ENCODE data around the gene AFAP1.

Gene AFAP1

GRCh38 chr4:7941111-7941964 is 1.7 kb upstream of the AFAP1 start:
- TF ChIP-seq RAD21 (IDR thresholded peaks at IDR 0.05; ENCODE audit: low read depth) = 0 out of 2 replicates have a peak, but pooled peaks have one; percentile 16
- peak; percentile 48; the same call in 1 of the 2 replicates for TF ChIP-seq MAX (IDR thresholded peaks at IDR 0.05)
- no peak for TF ChIP-seq CEBPB (IDR thresholded peaks at IDR 0.05)
- no peak for TF ChIP-seq EGR1 (IDR thresholded peaks at IDR 0.05)
- TF ChIP-seq REST (IDR thresholded peaks at IDR 0.05; ENCODE audit: low read depth) = no peak
- peak; percentile 40; the same call in 1 of the 2 replicates for TF ChIP-seq TCF12 (IDR thresholded peaks at IDR 0.05; ENCODE audit: low read depth)
- no peak for TF ChIP-seq FOXM1 (IDR thresholded peaks at IDR 0.05; ENCODE audit: borderline replicate concordance, low read depth)
- TF ChIP-seq NFIC (IDR thresholded peaks at IDR 0.05) = peak; percentile 74
- peak; percentile 93 for TF ChIP-seq TEAD4 (IDR thresholded peaks at IDR 0.05)
- TF ChIP-seq EP300 (IDR thresholded peaks at IDR 0.05; ENCODE audit: borderline replicate concordance) = peak; percentile 48; the same call in 1 of the 2 replicates
- no peak for TF ChIP-seq TAF1 (IDR thresholded peaks at IDR 0.05; ENCODE audit: low read depth)
- 0 out of 2 replicates have a peak, but pooled peaks have one; percentile 57 for TF ChIP-seq YY1 (IDR thresholded peaks at IDR 0.05; ENCODE audit: low read depth)
- TF ChIP-seq CREB1 (IDR thresholded peaks at IDR 0.05; ENCODE audit: low read depth) = no peak

GRCh38 chr4:7938609-7939376 is 868 bp downstream of the AFAP1 start:
- TF ChIP-seq MAX (IDR thresholded peaks at IDR 0.05) (0 out of 2 replicates have a peak, but pooled peaks have one; percentile 15), ZBTB7A (IDR thresholded peaks at IDR 0.05; ENCODE audit: low read depth) (peak; percentile 94), CEBPB (IDR thresholded peaks at IDR 0.05) (no peak)

- TF ChIP-seq, protein P1, sequence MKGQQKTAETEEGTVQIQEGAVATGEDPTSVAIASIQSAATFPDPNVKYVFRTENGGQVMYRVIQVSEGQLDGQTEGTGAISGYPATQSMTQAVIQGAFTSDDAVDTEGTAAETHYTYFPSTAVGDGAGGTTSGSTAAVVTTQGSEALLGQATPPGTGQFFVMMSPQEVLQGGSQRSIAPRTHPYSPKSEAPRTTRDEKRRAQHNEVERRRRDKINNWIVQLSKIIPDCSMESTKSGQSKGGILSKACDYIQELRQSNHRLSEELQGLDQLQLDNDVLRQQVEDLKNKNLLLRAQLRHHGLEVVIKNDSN (IDR thresholded peaks at IDR 0.05) = no peak
- TF ChIP-seq TAF1 (IDR thresholded peaks at IDR 0.05; ENCODE audit: low read depth) (no peak), YY1 (IDR thresholded peaks at IDR 0.05; ENCODE audit: low read depth) (no peak), EP300 (IDR thresholded peaks at IDR 0.05; ENCODE audit: borderline replicate concordance) (no peak), NFIC (IDR thresholded peaks at IDR 0.05) (no peak), TEAD4 (IDR thresholded peaks at IDR 0.05) (no peak), ZBTB7A (IDR thresholded peaks at IDR 0.05; ENCODE audit: low read depth) (no peak), EGR1 (IDR thresholded peaks at IDR 0.05) (no peak), CEBPB (IDR thresholded peaks at IDR 0.05) (no peak), TCF12 (IDR thresholded peaks at IDR 0.05; ENCODE audit: low read depth) (no peak), RAD21 (IDR thresholded peaks at IDR 0.05; ENCODE audit: low read depth) (no peak), FOXM1 (IDR thresholded peaks at IDR 0.05; ENCODE audit: borderline replicate concordance, low read depth) (no peak), MAX (IDR thresholded peaks at IDR 0.05) (no peak)
Measured at GRCh38 chr4:7938266-7938608, 1.4 kb downstream of the AFAP1 start.

GRCh38 chr4:7937006-7937405 is 2.7 kb downstream of the AFAP1 start:
- TF ChIP-seq REST (IDR thresholded peaks at IDR 0.05; ENCODE audit: low read depth) (no peak), EP300 (IDR thresholded peaks at IDR 0.05; ENCODE audit: borderline replicate concordance) (no peak), NFIC (IDR thresholded peaks at IDR 0.05) (no peak), CREB1 (IDR thresholded peaks at IDR 0.05; ENCODE audit: low read depth) (no peak), TEAD4 (IDR thresholded peaks at IDR 0.05) (no peak), FOXM1 (IDR thresholded peaks at IDR 0.05; ENCODE audit: borderline replicate concordance, low read depth) (no peak)
- TF ChIP-seq, protein P1 (IDR thresholded peaks at IDR 0.05) = no peak
